Hematopoietic multipotent progenitor cell treated with erythropoietin and hydrocortisone succinate and interleukin-3 and kit ligand, for 8 days (in vitro differentiated cells): ENCODE measurements around the gene RPL13A.
"Not testable (repeated sequence)": the region's sequence is repeated elsewhere in the genome, so short reads cannot be mapped to it uniquely, and the experiment has no call there.

Experiments
- DNase-seq: peaks from one replicate; pipeline ENCODE4 v3.0.0-alpha.2; 2015

Gene RPL13A

GRCh38 chr19:49487277-49488045, at the start of gene RPL13A:
Gene RPL13A, plus strand, starts transcription at chr19:49487608. Its CDS starts 22 bp downstream, at chr19:49487630.
- peak; percentile 99 for DNase-seq

- DNase-seq: no peak
Measured at GRCh38 chr19:49438261-49438660, 49.1 kb upstream of the RPL13A start.

GRCh38 chr19:49439836-49440235, 47.6 kb upstream of the RPL13A start:
- DNase-seq: no peak

- no peak for DNase-seq
Measured at GRCh38 chr19:49440439-49441209, 46.8 kb upstream of the RPL13A start.

- peak; percentile 22 for DNase-seq
Measured at GRCh38 chr19:49441210-49441959, 46.0 kb upstream of the RPL13A start, which contains the start of gene SLC17A7. Gene SLC17A7, minus strand, starts transcription at chr19:49441527. Its CDS starts 148 bp downstream, at chr19:49441379.

- DNase-seq: no peak
Measured at GRCh38 chr19:49441960-49442350, 45.5 kb upstream of the RPL13A start.

- peak; percentile 16 for DNase-seq
Measured at GRCh38 chr19:49442354-49442753, 45.1 kb upstream of the RPL13A start.

- peak; percentile 66 for DNase-seq
Measured at GRCh38 chr19:49442771-49443365, 44.5 kb upstream of the RPL13A start.

- peak; percentile 95 for DNase-seq
Measured at GRCh38 chr19:49443366-49444099, 43.9 kb upstream of the RPL13A start.

- DNase-seq: not testable (repeated sequence)
Measured at GRCh38 chr19:49444100-49444700, 43.2 kb upstream of the RPL13A start.

GRCh38 chr19:49445997-49446396, 41.4 kb upstream of the RPL13A start:
- DNase-seq: no peak

GRCh38 chr19:49447485-49448431, 39.6 kb upstream of the RPL13A start:
- DNase-seq: peak; percentile 80

- no peak for DNase-seq
Measured at GRCh38 chr19:49448432-49448786, 39.0 kb upstream of the RPL13A start.

- DNase-seq: no peak
Measured at GRCh38 chr19:49450405-49450804, 37.0 kb upstream of the RPL13A start.

GRCh38 chr19:49451430-49452181, 35.8 kb upstream of the RPL13A start, which contains the start of gene PIH1D1:
Gene PIH1D1, minus strand, starts transcription at chr19:49451814. Its CDS starts 240 bp downstream, at chr19:49451574.
- DNase-seq: peak; percentile 100

- DNase-seq: peak; percentile 98
Measured at GRCh38 chr19:49453013-49453756, 34.2 kb upstream of the RPL13A start, which contains the start of gene ALDH16A1. Gene ALDH16A1, plus strand, starts transcription at chr19:49453225. Its CDS starts 107 bp downstream, at chr19:49453332.

- DNase-seq: no peak
Measured at GRCh38 chr19:49453757-49454240, 33.6 kb upstream of the RPL13A start.

- no peak for DNase-seq
Measured at GRCh38 chr19:49455773-49456172, 31.6 kb upstream of the RPL13A start.

GRCh38 chr19:49456326-49456725, 31.1 kb upstream of the RPL13A start:
- no peak for DNase-seq
